HG02852 (cell line): ENCODE measurements around the gene C1QTNF8.
"Not testable (repeated sequence)": the region's sequence is repeated elsewhere in the genome, so short reads cannot be mapped to it uniquely, and the experiment has no call there.

Experiments
- ATAC-seq: cut with Tn5 transposase; IDR thresholded peaks from one replicate; pipeline ENCODE4 v1.9.1; 2021; ENCODE audit warnings: mild to moderate bottlenecking, moderate library complexity; ENCODE audit not compliant: unreplicated experiment

C1QTNF8 gene

DNA sequence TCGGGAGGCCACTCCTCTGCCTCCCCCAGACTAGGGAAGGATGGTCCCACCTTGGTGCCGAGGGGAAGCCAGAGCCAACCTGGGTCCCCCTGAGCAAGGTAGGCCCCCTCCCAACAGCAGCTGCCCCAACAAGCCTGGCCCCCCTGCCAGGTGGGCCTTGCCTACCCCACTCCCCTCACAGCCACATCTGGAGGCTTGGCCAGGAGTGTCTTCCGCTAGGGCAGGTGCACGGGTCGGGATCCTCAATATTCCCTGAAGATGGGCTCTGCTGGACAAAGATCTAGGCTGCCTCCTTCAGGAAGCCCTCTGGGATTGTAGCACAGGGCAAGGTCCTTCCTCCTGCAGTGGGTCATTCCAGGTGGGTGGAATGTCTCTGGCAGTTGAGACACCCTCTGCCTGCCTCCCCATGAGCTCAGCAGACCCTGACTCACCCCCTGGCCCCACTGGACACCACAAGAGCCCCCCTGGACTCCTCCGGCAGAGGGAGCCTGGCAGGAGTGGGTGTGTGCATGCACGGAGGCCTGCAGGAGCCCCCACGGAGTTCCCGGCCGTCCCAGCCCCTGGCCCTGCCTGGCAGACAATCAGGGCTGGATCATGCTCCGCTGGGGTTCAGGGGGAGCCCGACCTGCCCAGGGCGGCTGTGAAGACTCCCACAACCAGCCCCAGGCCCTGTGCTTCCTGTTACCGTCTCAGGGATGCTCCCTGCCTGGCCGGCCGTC is 435 bp downstream of the C1QTNF8 start:
- no peak for ATAC-seq

DNA sequence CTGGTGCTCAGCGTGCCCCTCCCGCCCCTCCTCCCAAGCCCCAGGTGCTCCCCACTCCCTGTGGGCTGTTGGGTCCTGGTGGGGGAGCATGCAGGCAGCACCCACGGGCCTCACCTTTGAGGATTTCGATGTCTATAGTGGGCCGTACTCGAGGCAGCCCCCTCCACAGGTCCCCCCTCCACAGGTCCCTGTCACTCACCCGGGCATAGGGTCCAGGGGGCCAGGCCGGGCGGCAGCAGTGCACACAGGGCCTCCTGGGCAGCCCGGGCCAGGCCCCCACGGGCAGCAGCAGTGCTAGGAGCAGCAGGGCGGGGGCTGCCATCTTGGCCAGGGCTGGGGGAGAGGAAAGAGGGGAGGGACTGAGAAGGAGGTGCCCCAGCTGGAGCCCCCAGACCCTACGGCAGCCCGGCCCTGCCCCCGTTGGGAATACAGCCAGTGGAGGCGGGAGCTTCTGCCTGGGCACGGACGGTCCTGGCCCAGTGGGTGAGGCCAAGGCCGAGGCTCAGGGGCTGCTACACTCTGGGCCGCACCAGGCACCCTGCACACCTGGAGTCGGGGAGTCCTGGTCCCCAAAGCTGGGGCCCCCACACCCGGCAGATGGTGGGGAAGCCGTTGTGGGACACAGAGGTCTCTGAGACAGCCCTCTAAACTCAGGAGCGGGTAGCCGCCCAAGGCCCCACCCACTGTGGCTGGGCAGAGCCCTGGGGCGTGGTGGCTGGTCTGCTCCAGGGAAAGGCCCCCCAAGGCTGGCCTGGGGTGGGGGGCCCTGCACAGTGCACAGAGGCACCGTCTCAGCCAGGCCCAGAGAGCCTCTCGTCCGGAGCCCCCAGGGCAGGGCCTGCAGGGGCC is 1.2 kb downstream of the C1QTNF8 start:
- no peak for ATAC-seq

DNA sequence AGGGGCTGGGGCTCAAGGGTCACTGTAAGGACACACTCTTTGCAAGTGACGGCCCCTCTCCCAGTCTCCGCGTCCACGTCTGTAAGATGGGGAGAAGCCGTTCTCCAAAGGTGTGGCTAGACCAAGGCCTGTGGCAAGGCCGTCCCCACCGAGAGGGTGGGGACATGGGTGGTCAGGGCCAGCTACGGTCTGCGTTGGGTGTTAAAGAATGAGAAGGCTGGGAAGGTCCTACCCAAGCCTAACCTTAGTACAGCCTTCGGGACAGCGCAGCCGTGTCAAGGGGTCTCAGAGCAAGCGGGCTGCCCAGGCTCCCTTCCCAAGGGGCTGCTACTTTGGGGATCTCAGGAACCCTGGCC is 1.9 kb downstream of the C1QTNF8 start:
- no peak for ATAC-seq

DNA sequence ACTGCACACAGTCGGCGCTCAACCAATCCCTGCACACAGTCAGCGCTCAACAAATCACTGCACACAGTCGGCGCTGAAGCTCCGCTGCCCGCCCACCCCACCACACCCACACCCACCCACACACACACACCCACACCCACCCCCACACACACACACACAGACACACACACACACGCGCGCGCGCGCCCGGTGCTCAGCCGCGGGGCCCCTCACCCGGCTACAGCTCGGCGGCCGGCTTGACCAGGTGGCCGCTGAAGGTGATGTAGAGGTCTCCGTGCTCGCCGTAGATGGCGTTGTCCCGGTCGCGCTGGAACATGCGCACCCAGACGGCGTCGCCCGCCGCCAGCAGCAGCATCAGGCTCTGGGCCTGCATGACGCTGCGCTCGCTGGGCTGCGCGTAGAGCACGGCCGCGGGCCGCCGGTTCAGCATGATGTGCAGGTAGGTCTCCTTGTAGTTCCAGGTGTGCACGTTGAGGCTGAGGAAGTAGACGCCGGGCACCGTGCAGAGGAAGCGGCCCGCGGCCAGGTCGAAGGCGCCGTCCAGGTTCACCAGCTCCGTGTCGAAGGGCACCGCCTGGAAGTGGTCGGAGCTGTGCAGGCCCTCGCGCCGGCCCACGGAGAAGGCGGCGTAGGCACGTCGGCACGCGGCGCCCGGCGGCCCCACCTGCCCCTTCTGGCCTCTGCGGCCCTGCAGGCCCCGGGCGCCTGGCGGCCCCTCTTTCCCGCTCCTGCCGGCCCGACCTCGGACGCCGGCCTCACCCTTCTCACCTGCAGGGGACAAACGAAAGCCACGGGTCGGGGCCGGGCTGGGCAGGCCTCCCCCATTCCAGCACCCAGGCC is 2.5 kb downstream of the C1QTNF8 start:
- no peak for ATAC-seq

DNA sequence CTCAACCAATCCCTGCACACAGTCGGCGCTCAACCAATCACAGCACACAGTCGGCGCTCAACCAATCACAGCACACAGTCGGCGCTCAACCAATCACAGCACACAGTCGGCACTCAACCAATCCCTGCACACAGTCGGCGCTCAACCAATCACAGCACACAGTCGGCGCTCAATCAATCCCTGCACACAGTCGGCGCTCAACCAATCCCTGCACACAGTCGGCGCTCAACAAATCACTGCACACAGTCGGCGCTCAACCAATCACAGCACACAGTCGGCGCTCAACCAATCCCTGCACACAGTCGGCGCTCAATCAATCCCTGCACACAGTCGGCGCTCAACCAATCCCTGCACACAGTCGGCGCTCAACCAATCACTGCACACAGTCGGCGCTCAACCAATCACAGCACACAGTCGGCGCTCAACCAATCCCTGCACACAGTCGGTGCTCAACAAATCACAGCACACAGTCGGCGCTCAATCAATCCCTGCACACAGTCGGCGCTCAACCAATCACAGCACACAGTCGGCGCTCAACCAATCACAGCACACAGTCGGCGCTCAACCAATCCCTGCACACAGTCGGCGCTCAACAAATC is 3.3 kb downstream of the C1QTNF8 start:
- not testable (repeated sequence) for ATAC-seq

DNA sequence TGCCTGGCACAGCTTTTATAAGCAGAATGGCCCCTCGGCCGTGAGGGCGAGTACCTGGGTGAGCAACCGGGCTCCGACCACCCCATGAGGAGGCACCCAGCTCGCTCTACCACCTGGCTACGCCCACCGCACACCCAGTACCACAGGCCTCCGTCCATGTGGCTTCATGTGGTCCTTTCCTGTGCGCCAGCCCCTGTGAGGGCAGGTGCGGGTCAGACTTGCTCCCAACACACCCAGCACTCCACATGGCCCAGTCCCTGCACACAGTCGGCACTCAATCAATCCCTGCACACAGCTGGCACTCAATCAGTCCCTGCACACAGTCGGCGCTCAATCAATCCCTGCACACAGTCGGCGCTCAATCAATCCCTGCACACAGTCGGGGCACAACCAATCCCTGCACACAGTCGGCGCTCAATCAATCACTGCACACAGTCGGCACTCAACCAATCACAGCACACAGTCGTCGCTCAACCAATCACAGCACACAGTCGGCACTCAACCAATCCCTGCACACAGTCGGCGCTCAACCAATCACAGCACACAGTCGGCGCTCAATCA is 4.0 kb downstream of the C1QTNF8 start:
- ATAC-seq = no peak

DNA sequence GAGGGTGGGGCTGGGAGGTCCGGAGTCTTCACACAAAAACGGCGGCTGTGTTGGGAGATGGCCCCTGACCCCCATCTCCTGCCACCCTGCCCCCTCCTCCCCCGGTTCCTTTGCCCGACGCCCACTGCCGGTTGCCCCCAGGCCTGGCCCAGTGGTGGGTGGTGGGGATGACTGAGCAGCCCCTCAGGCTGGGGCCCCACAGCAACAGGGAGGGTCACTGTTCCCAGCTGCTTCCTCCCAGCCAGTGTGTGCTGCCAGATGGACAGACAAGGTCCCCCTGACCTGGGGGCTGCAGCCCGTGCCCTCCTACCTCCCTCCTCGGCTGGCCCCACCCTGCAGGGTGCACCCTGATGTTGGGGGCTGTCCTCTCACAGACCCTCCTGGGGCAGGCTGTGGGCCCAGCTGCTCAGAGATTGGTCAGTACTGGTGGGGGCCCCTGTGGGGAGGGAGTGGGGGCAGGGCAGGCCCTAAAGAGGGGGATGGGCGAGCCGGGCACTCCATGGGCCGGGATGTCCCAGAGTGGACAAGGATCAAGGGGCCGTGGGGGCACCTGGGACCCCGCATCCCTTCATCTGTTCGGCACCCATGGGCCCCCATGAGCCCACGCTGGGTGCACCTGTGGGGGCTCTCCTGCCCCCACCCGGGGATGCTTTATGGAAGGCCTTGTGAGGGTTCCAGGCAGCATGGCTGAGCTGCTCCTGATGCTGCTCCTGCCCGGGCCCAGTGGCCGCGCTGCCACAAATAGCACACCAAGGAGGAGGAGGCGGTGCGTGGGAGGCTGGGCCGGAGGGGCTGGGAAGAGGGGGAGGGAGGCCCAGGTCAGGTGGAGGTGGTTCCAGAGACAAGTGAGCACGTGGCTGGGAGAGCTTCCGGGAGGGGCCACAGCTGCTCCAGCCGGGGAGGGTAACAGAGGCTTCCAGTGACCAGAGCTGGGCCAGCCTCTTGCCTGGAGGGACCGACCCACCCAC is 5.1 kb downstream of the C1QTNF8 start:
- no peak for ATAC-seq

DNA sequence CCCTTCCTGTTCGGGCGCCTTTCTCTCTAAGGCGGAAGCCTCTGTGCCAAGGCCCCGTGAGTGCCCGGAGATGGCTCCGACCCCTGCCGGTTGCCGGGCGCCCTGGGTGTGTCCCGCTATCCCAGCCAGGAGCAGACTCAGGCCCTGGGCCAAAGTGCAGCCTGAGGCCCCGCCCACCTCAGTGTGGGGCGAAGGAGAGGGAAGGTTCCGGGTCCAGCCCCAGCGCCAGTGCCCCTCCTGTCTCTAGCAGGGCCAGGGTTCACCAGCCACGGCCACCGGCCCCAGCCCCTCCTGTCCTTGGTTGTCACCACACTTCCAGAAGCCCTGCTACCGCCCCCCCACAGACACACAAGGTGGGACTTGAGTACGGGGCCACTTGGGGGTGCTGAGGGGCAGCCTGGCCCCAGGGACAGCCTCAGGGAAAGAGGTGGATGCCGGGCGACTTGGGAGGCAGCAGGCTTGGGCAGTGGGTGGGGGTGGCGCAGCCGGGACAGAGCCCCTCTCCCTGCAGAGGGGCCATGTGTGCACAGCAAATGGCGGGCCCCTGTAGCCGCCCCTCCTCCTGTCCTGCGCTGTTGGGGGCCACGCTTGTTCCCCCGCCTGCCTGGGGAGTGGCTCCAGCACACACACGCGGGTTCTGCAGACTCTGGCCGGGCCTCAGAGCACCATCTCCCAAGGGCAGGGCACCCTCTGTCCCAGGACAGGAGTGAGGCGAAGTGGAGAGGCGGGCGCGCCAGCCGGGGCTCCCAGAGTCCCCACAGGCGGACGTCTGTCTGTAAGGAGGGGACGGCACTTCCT is 6.0 kb downstream of the C1QTNF8 start:
- ATAC-seq = no peak

DNA sequence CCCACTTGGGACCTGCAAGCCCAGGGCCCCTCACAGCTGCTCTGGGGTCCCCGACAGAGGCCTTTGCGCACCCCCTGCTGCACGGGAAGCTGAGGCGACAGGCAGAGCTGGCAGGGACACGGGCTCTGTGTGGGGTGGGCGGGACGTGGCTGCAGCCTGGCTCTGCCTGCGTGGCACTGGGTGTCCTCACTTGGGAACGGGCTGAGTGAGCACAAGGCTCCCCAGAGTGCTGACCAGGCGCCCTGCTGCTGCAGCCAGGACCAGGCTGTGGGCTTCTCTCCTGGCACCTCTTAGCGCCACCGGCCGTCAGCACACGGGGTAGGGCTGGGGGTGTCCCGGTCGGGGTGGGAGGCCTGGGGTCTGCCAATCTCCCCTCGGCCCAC is 6.6 kb downstream of the C1QTNF8 start:
- ATAC-seq = no peak

DNA sequence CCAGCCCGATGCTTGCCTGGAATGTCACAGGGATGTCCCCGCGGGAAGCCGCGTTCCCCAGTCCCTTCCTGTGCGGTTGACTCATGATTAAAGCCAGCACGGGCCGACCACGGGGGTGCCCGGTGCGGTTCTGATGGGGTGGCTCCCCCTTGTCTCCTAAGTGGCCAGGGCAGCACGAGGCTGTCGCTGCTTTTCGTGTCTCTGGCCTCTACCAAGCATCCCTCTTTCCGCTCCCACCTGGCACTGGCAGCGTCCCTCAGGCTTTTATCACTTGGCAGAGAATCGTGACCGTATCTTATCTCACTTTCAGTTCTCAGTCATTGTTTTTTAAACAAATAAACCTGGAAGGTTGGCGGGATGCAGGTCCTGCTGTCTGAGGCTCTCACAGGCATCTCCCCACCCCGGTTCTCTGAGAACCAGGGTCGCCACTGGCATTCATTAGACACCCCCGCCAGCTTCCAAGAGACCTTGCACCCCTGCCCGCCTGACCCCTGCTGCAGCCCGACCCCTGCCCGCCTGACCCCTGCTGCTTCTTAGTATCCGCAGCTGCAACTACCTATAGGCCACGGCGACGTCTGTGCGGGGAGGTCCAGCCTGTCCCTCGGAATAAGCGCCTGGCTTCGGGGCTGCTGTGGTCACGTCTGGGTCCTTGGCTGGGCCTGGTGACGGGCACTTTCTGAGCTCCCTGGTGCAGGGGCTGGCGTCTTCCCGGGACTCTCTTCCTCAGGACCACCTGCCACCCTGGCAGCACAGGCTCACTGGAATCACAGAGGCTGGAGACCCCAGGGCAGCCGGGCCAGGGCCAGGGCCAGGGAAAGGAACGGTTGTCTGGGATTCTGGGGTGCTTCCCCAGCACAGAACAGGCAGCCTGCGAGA is 7.5 kb downstream of the C1QTNF8 start:
- no peak for ATAC-seq

DNA sequence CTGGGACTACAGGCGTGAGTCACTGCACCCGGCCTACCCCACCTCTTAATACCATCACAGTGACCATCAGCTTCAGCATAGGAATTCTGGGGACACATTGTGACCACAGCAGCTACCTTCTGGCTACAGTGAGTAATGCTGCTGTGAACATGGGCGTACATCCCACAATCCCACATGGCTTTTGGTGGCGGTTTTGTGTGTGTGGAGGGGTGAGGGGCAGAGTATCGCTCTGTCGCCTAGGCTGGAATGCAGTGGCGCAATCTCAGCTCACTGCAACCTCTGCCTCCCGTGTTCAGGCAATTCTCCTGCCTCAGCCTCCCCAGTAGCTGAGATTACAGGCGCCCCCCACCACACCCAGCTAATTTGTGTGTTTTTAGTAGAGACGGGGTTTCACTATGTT is 9.6 kb downstream of the C1QTNF8 start:
- ATAC-seq = not testable (repeated sequence)

DNA sequence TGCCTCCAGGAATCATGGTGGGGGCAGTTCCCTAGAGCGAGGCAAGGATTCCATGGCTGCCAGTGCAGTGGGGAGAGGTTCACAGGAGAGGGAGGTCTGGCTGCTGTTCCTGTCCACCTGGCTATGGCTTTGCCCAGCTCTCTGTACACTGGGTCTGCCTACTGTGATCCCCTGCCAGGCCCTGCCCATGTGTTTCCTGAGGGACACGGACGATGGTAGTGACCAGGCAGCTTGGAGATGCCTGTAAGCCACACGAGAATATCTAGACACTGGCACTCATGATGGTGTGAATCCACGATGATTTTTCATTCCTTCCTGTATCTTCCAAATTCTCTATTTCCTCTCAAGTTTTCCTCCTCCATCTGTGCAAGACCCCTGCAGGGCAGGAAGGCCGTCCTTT is 11.1 kb downstream of the C1QTNF8 start:
- no peak for ATAC-seq

DNA sequence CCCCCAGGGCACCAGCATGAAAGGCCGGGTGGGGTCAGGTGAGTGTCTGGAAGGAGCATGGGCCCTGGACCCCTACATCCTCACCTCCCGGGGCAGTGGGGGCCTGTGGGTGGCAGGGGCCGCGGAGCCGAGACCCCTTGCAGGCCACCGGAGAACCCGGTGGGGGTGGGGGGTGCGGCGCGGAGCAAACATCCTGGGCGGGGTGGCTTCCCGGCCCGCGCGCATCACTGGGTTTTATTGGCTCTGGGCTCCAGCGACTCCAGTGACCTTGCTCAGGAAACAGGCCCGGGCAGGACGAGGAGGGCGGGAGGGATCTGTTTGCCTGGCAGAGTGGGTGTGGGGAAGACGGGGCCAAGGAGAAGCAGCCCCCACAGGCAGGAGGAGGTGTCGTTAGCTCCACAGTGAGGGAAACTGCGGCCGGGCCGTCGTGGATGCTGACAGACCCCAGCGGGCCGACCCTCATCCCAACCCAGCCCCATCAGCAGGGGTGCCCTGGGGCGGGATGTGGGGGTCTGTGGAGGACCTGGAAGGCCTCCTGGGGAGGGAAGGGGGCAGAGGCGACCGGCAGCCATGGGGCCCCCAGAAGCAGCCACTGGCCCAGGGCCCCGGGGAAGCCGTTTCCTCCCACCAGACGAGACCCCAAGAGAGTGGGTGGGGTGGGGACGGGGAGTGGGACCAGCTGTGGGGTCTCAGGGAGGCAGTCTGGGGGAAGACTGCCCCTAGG is 12.9 kb downstream of the C1QTNF8 start:
- ATAC-seq = no peak

DNA sequence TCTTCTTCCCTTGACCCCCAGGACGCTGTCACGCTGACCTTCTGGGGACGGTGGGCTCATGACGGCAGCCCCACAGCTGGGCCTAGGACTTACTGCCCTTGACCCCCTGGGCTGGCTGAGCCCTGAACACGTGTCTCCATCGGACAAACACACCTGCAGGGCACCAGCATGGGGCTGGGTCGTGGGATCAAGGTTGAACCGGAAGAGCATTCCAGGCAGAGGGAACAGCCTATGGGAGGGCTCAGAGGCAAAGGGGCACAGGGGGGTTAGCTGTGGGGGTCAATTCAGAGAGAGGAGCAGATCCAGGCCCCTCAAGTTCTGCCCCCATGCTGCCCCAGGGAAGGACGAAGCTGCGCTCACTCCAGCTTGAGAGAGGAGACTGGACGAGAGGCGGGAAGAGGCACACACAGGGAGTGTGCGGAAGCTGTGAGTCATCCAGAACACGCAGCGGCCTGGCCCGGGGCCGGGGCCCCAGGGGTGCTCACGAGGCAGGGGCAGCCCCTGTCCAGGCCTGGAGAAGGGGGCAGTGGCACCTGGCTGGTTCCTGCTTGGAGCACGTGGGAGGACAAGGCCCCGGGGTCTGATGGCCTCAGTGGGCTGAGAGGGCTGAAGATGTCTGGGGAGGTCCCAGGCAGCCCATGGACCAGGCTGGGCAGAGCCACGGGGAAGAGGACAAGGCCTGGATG is 13.6 kb downstream of the C1QTNF8 start:
- no peak for ATAC-seq

DNA sequence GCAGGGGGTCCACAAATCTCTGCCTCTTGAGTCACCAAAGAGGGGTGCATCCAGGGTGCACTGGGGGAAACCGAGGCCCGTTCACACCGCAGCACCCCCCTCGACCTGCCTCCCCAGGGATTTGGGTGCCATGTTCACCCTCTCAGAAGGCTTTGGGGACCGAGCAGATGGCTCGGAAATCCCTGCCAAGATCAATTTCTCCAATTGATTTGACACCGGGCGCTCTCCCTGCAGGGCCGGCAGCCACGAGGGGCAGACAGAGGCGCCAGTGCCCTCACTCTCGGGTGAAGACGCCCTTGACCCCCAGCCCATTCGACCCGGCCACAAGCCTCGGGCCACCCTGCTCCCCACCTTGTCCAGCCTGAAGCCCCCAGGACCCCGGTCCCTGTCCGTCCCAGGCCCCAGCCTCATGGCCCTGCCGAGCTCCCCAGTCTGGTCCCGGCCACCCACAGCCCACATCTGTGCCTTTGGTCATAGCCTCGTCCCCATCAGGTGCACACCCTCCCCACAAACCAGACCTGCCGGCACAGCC is 14.2 kb downstream of the C1QTNF8 start:
- no peak for ATAC-seq
